ENCODE results near the gene SERPINH1. TPM values are rescaled to one million over a fixed set of nuclear protein-coding genes. Genes with fewer than 3 reads are reported as not detected.

Gene SERPINH1
- 152 TPM for total RNA-seq
- long read RNA-seq, transcript SERPINH1-201 (5 exons, 2,225 nt), result major isoform, 84 of 98 reads
- long read RNA-seq, partial matches to known transcripts, result 8 of 98 reads
- long read RNA-seq, other reads (novel, unspliced or antisense), result 4 of 98 reads

- ATAC-seq (peak; percentile 84), DNase-seq (peak; percentile 93)
- Histone ChIP-seq H3K27me3 (no peaks in the 10 kb centered on the region), H3K4me3 (peak within 1 kb of the TSS; percentile 99), H3K4me1 (peaks cover 77% of the 10 kb centered on the region), H3K36me3 (peaks cover 26% of the 10 kb centered on the region), H3K9me3 (no peaks in the 10 kb centered on the region), H3K27ac (peak within 1 kb of the TSS; percentile 99)
- intact Hi-C loops (cut with DNase I), result no loop called here
- TF ChIP-seq CTCF (IDR thresholded peaks at IDR 0.05), result no peak
These were observed at the start of gene SERPINH1 for GRCh38 chr11:75562048-75562835. TSS of gene SERPINH1 (plus strand) at chr11:75562253. CDS start at chr11:75566350, 4,097 bp downstream.

GRCh38 chr11:75513250-75513649, 48.8 kb upstream of the SERPINH1 start:
- ATAC-seq (no peak), DNase-seq (no peak)
- Histone ChIP-seq H3K4me1 (peaks cover 4% of the 10 kb centered on the region), H3K9me3 (no peaks in the 10 kb centered on the region), H3K36me3 (no peaks in the 10 kb centered on the region), H3K27ac (no peak overlapping the region), H3K27me3 (no peaks in the 10 kb centered on the region), H3K4me3 (no peak overlapping the region)
- TF ChIP-seq CTCF (IDR thresholded peaks at IDR 0.05), result no peak
- intact Hi-C loops (cut with DNase I), result no loop called here

GRCh38 chr11:75514596-75514995, 47.5 kb upstream of the SERPINH1 start:
- DNase-seq, result no peak
- TF ChIP-seq CTCF (IDR thresholded peaks at IDR 0.05), result no peak
- H3K36me3 ChIP-seq, result no peaks in the 10 kb centered on the region
- ATAC-seq, result no peak
- H3K4me3 ChIP-seq, result no peak overlapping the region
- H3K27me3 ChIP-seq, result no peaks in the 10 kb centered on the region
- H3K4me1 ChIP-seq, result peaks cover 4% of the 10 kb centered on the region
- H3K9me3 ChIP-seq, result no peaks in the 10 kb centered on the region
- intact Hi-C loops (cut with DNase I), result no loop called here
- no peak overlapping the region for H3K27ac ChIP-seq

GRCh38 chr11:75516140-75516539, 45.9 kb upstream of the SERPINH1 start:
- ATAC-seq (no peak), DNase-seq (no peak)
- Histone ChIP-seq H3K27me3 (no peaks in the 10 kb centered on the region), H3K27ac (no peak overlapping the region), H3K4me1 (no peaks in the 10 kb centered on the region), H3K36me3 (no peaks in the 10 kb centered on the region), H3K9me3 (no peaks in the 10 kb centered on the region), H3K4me3 (no peak overlapping the region)
- intact Hi-C loops (cut with DNase I), result no loop called here
- TF ChIP-seq CTCF (IDR thresholded peaks at IDR 0.05), result no peak

GRCh38 chr11:75516886-75517285, 45.2 kb upstream of the SERPINH1 start:
- Histone ChIP-seq H3K4me3 (no peak overlapping the region), H3K27me3 (no peaks in the 10 kb centered on the region), H3K36me3 (no peaks in the 10 kb centered on the region), H3K9me3 (no peaks in the 10 kb centered on the region), H3K27ac (no peak overlapping the region), H3K4me1 (no peaks in the 10 kb centered on the region)
- no peak for TF ChIP-seq CTCF (IDR thresholded peaks at IDR 0.05)
- intact Hi-C loops (cut with DNase I), result no loop called here
- DNase-seq (no peak), ATAC-seq (no peak)

All from upper lobe of right lung (tissue), 1 donor.